ENCODE measurements around the gene TYMP. TPM values are rescaled to one million over a fixed set of nuclear protein-coding genes. Genes with fewer than 3 reads are reported as not detected.
"Not testable (repeated sequence)": the region's sequence is repeated elsewhere in the genome, so short reads cannot be mapped to it uniquely, and the experiment has no call there.

The TYMP gene
- total and polyA plus RNA-seq, 8 donors, result 5.8 to 68.6 (median 23.5) TPM

DNA sequence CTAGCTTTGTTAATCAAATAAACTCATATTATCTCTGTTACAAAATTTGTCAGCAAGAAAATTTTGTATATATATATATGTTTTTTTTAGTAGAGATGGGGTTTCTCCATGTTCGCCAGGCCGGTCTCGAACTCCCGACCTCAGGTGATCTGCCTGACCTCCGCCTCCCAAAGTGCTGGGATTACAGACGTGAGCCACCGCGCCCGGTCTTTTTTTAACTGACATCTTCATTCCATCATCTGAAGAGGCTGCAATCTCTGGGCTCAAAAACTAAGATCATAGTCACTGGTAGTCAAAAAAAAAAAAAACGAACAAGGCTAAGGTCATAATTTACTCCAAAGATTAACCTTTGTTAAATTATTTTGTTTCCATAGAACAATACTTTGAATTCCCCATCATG lies 10.6 kb upstream of the TYMP start:
- DNase-seq, result peak in 1 of 6 donors; percentile 12
- TF ChIP-seq, protein P1, sequence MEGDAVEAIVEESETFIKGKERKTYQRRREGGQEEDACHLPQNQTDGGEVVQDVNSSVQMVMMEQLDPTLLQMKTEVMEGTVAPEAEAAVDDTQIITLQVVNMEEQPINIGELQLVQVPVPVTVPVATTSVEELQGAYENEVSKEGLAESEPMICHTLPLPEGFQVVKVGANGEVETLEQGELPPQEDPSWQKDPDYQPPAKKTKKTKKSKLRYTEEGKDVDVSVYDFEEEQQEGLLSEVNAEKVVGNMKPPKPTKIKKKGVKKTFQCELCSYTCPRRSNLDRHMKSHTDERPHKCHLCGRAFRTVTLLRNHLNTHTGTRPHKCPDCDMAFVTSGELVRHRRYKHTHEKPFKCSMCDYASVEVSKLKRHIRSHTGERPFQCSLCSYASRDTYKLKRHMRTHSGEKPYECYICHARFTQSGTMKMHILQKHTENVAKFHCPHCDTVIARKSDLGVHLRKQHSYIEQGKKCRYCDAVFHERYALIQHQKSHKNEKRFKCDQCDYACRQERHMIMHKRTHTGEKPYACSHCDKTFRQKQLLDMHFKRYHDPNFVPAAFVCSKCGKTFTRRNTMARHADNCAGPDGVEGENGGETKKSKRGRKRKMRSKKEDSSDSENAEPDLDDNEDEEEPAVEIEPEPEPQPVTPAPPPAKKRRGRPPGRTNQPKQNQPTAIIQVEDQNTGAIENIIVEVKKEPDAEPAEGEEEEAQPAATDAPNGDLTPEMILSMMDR (IDR thresholded peaks at IDR 0.05), result no peak
- Histone ChIP-seq H3K36me3 (no peaks in the 10 kb centered on the region), H3K4me1 (peaks cover 0 to 19% (median 7%) of the 10 kb centered on the region in 3 donors), H3K27me3 (no peaks in the 10 kb centered on the region), H3K9me3 (no peaks in the 10 kb centered on the region), H3K4me3 (no peak overlapping the region), H3K27ac (peak overlapping the region in 2 of 4 donors; percentile 92 to 98)
- intact Hi-C loops (cut with DNase I), result no loop called here
- ATAC-seq, result no peak
- no peak for FAIRE-seq
- 71 to 85% methylated on average over 10 of the region's 10 CpGs for WGBS, 2 donors

DNA sequence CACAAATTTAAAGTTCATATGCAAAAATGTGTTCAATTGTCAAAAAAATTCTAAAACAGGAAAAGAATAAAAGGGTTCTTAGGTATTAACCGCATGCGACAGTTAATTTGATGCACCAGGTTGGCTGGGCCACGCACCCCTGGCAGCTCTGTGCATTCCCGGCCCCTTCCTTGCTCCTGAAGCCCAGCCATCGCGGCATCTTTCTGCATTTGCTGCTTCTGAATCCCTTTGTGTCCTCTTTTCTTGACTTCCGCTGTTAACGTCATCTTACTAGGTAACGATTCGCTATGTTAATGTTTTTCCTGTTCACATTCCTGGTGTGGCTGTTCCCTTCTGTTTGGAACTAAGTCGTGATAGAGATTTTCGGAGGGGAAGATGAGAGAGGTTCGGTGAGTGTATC lies 8.0 kb upstream of the TYMP start:
- peaks cover 0 to 28% (median 7%) of the 10 kb centered on the region in 3 donors for H3K4me1 ChIP-seq
- WGBS, 2 donors, result 80 to 86% methylated on average over 13 of the region's 13 CpGs

DNA sequence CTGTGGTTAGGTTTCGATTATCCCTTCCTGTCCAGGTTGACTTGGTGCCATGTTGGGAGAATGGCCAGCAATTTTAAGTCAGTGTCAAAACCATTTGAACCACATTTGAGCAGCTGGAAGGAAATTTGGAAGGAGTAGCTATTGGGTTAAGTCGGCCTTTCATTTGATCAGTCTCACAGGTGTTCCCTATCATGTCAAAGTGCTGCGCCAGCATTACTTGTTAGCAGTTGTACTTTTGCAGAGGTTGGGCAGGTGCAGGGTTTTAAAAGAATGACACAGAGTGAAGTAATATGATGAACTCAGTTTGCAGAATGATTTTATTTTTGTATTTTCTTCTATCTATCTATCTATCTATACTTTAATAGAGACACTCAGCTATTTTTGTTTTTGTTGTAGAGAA lies 6.4 kb upstream of the TYMP start:
- FAIRE-seq (no peak), DNase-seq (no peak), ATAC-seq (no peak)
- intact Hi-C loops (cut with DNase I), result no loop called here
- Histone ChIP-seq H3K9me3 (no peaks in the 10 kb centered on the region), H3K4me1 (peaks cover 4 to 34% (median 7%) of the 10 kb centered on the region in 3 donors), H3K27me3 (peaks cover 0 to 3% (median 0%) of the 10 kb centered on the region in 4 donors), H3K36me3 (no peaks in the 10 kb centered on the region), H3K27ac (no peak overlapping the region), H3K4me3 (no peak overlapping the region)
- WGBS, 2 donors, result 65 to 67% methylated on average over 3 of the region's 3 CpGs
- TF ChIP-seq, protein P1 (IDR thresholded peaks at IDR 0.05), result no peak

More for the DNA sequence above, 8.0 kb upstream of the TYMP start:
- TF ChIP-seq, protein P1 (IDR thresholded peaks at IDR 0.05), result no peak
- Histone ChIP-seq H3K27me3 (peaks cover 0 to under 1% (median 0%) of the 10 kb centered on the region in 4 donors), H3K27ac (peak overlapping the region in 2 of 4 donors; percentile 92 to 98), H3K4me3 (no peak overlapping the region), H3K9me3 (no peaks in the 10 kb centered on the region), H3K36me3 (no peaks in the 10 kb centered on the region)
- intact Hi-C loops (cut with DNase I), result no loop called here
- ATAC-seq (no peak), FAIRE-seq (no peak), DNase-seq (no peak)

DNA sequence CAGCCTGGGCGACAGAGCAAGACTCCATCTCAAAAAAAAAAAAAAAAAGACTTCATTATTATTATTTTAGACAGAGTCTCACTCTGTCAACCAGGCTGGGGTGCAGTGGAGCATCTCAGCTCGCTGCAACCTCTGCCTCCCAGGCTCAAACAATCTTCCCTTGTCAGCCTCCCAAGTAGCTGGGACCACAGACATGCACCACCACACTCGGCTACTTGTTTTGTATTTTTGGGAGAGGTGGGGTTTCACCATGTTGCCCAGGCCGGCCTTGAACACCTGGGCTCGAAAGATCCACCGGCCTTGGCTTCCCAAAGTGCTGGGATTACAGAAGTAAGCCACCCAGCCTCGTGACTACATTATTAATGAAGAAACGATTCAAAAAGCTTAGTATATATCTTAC lies 5.3 kb upstream of the TYMP start:
- no peak for ATAC-seq
- TF ChIP-seq, protein P1 (IDR thresholded peaks at IDR 0.05), result no peak
- Histone ChIP-seq H3K36me3 (no peaks in the 10 kb centered on the region), H3K27ac (peak overlapping the region in 1 of 4 donors; percentile 22), H3K4me1 (peaks cover 7 to 34% (median 15%) of the 10 kb centered on the region in 3 donors), H3K27me3 (peaks cover 0 to 9% (median 0%) of the 10 kb centered on the region in 4 donors), H3K9me3 (no peaks in the 10 kb centered on the region), H3K4me3 (no peak overlapping the region)
- DNase-seq, result peak in 1 of 6 donors; percentile 10
- 70 to 81% methylated on average over 7 to 8 of the region's 8 CpGs for WGBS, 2 donors
- FAIRE-seq, result no peak
- intact Hi-C loops (cut with DNase I), result no loop called here

DNA sequence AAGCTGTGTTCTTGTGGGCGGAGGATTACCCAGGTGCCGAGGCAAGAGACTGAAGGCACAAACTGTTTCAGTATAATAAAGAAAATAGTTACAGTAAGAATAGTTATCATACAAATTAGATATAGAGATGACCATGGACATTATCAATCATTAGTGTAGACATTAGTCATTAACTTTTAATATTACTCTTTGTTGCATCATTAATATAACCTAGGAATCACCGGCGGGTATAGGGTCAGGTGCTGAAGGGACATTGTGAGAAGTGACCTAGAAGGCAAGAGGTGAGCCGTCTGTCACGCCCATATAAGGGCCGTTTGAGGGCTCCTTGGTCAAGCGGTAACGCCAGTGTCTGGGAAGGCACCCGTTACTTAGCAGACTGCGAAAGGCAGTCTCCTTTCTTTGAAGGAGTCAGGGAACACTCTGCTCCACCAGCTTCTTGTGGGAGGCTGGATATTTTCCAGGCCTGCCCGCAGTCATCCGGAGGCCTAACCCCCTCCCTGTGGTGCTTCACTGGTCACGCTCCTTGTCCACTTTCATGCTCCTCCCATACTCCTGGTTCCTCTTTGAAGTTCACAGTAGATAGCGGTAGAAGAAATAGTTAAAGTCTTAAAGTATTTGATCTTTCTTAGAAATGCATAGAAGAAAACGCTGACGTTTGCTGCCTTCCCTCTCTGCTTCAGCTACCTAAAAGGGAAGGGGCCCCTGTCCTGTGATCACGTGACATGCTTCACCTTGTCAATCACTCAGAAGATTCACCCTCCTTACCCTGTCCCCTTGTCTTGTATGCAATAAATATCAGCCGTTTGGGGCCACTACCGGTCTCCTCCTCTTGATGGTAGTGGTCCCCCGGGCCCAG lies 4.3 kb upstream of the TYMP start:
- WGBS, 2 donors, result 56 to 71% methylated on average over 21 of the region's 21 CpGs
- Histone ChIP-seq H3K4me1 (peaks cover 3 to 28% (median 15%) of the 10 kb centered on the region in 3 donors), H3K27ac (peak overlapping the region in 2 of 4 donors; percentile 22 to 94)
- H3K9me3 ChIP-seq; H3K27me3 ChIP-seq; H3K36me3 ChIP-seq; ATAC-seq; intact Hi-C loops (cut with DNase I); FAIRE-seq; H3K4me3 ChIP-seq: not testable (repeated sequence)
- DNase-seq, result peak in 1 of 6 donors; percentile 54

Data from pancreas (tissue), 10 donors.